Activated CD4-positive, alpha-beta T cell treated with anti-CD3 and anti-CD28 coated beads, Interleukin-10, Interleukin-2, amounts not matched to agents 100 ng/mL and 50 ng/mL, durations not matched to agents 16 hours and 8 hours (primary cell): ENCODE measurements around the gene HIRA.

Experiments used
- DNase-seq: peaks from one replicate; pipeline ENCODE4 v3.0.0-alpha.2; 2020

HIRA gene, protein sequence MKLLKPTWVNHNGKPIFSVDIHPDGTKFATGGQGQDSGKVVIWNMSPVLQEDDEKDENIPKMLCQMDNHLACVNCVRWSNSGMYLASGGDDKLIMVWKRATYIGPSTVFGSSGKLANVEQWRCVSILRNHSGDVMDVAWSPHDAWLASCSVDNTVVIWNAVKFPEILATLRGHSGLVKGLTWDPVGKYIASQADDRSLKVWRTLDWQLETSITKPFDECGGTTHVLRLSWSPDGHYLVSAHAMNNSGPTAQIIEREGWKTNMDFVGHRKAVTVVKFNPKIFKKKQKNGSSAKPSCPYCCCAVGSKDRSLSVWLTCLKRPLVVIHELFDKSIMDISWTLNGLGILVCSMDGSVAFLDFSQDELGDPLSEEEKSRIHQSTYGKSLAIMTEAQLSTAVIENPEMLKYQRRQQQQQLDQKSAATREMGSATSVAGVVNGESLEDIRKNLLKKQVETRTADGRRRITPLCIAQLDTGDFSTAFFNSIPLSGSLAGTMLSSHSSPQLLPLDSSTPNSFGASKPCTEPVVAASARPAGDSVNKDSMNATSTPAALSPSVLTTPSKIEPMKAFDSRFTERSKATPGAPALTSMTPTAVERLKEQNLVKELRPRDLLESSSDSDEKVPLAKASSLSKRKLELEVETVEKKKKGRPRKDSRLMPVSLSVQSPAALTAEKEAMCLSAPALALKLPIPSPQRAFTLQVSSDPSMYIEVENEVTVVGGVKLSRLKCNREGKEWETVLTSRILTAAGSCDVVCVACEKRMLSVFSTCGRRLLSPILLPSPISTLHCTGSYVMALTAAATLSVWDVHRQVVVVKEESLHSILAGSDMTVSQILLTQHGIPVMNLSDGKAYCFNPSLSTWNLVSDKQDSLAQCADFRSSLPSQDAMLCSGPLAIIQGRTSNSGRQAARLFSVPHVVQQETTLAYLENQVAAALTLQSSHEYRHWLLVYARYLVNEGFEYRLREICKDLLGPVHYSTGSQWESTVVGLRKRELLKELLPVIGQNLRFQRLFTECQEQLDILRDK

DNA sequence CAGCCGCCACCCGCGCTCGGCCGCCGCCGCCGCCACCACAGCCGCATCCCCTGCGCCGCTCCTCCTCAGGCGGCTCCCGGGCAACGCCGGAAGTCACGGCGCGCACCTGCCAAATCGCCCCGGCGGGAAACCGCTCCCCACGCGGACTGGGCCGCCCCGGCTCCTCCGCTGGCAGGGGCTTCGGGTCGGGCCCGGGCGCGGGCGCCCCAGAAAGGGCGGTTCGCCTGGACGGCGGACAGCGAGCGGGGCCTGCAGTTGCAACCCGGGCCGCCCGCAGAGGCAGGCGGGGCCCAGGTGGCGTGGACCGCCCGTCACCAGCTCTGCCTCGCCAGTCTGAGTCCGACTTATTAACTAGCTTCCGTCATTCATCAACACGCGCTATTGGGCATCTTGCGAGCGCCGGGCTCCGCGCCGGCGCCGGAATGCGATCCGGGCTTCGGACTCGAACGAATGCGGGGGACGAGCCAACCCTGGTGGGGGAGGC is at the start of gene HIRA:
TSS of gene HIRA (minus strand) at position 85 of the 484 bp plus-strand sequence. CDS start 257 bp downstream, outside the sequence.
- peak; percentile 89 for DNase-seq

DNA sequence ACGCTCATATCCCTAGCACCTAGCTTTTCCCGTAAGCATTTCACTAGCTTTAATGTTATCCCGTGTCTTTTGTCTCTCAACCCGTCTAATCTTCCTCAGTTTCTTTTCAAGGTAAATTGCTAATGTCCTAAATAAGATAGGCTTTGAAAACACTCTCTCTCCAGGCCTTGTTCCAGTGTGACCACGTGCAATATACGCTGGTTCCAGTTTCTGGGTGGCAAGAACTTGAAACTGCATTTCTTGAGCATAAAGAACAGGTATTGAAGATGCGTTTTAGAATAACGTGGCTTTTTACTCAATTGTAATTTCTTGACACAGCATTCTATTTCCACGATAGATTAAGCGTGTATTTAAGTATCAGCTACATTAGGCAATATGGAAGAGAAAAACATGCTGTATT is 49.3 kb upstream of the HIRA start:
- no peak for DNase-seq

GRCh38 chr22:19480173-19480568 is 48.6 kb upstream of the HIRA start:
- no peak for DNase-seq

DNA sequence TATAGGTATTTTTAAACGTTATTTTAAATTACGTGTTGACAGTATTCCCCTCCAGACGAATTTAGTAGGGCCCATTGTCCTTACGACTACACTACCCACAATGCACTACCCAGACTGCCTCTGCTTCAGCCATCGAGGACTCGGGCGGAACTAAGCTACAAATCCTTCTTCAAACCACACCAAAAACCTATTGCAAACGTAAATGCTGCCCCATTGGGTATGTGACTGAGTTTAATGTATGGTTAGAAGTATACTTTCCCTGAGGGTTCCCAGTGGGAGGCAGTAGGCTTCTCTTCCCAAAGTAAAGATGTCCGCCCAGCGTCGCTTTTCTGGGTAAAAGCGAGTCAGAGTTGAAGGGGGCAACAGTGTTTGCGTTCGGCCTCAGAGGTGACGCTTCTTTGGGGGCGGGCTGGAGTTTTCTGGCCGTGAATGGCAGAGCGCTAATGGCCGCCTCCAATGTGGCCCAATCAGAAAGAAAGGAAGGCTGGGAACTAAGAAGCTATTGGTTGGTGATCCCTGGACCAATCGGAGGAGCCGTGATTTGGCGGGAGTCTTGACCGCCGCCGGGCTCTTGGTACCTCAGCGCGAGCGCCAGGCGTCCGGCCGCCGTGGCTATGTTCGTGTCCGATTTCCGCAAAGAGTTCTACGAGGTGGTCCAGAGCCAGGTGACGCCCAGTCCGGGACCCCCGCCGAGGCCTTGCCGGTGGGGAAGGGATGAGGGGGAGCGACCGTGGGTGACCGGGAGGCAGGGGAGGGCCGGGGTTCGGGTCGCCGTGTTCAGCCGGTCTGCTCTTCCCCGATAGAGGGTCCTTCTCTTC is 48.0 kb upstream of the HIRA start, which contains the start of gene CDC45:
TSS of gene CDC45 (plus strand) at position 566 of the 818 bp plus-strand sequence. CDS start at position 615, 49 bp downstream.
- peak; percentile 98 for DNase-seq

DNA sequence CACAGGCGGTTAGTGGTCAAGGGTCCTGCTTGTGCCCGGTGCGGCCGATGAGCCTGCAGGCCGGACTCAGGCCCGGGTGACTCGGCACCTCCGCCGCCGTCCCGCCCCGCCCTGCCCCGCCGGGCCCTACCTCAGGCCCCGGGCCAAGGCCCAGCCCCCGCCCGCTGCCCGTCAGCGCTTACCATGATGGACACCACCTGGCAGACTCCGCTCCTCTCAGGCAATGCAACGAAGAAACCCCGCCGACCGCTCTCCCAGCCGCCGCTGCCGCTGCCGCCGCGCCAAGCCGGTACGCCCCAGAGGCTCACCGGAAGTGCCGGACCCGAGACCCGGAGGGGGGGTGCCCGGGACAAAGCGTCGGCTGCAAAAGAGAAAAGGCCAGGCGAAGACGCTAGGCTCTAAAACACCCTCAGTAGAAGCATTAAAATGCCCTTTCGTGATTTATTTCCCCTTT is 47.4 kb upstream of the HIRA start, which contains the start of gene UFD1:
TSS of gene UFD1 (minus strand) at position 293 of the 454 bp plus-strand sequence. CDS start at position 185, 108 bp downstream.
- DNase-seq = peak; percentile 87

DNA sequence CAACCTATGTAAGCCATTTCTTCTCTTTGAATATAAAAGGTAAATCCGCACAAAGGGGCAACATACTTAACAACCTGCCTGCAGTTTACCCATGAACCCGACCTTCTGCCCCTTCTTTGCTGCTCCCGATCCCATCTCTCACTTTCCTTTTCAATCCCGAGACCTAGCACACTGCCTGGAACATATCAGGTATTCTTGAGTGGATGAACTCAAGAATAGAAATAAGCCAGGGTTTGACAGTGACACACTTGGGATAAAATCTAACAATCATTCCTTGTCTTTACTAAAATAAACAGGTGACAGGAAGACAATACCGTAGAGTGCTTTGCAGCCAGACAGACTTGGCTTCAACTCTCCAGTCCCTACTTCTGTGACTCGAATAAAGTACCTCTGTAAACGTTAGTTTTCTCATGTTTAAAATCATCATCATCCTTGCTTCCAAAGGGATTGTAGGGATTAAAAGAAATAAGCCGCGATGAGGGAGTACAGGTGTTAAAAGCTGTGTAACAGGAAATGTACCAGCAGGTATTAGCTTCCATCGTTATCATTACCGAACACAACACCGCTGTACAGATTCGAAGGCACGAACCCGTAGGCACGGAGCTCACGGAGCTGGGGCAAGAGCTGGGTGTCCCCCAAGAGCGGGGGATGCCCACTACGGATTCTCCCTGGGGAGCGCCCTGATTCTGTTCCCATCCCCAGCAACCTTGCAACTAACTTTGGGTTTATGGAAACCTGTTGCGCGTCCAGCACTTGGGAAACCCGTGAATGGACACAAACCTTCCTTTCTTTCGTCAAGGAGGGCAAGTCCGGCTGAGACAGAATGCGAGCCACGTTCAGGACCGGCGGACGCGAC is 46.7 kb upstream of the HIRA start:
- peak; percentile 24 for DNase-seq

- DNase-seq = peak; percentile 17
Observed at GRCh38 chr22:19477321-19478044, 46.0 kb upstream of the HIRA start.

GRCh38 chr22:19476023-19476422 is 44.5 kb upstream of the HIRA start:
- no peak for DNase-seq

GRCh38 chr22:19473578-19473977 is 42.0 kb upstream of the HIRA start:
- no peak for DNase-seq

- DNase-seq = no peak
Observed at GRCh38 chr22:19472233-19472632, 40.7 kb upstream of the HIRA start.

- no peak for DNase-seq
Observed at GRCh38 chr22:19471572-19471971, 40.0 kb upstream of the HIRA start.

- no peak for DNase-seq
Observed at GRCh38 chr22:19470010-19470409, 38.5 kb upstream of the HIRA start.

- DNase-seq = no peak
Observed at GRCh38 chr22:19469421-19469820, 37.9 kb upstream of the HIRA start.

DNA sequence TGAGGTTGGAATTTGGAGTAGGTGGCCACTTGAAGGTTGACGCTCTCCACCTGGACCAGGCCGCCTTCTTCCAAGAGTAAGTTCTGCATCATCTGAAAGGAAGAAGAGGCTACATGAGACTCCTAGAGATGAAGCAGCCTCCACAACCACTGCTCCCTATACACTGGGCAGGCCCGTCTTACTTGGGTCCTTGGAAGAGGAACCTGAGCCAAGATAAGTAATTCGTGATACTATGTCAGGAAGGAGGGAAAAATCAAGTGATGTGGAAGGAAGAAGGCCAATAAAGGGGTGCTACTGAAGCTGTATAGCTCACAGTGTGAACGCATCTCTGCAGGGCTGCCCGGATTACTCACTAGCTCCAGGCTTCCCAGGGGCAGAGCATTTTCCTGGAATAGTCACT is 36.4 kb upstream of the HIRA start:
- DNase-seq = no peak

GRCh38 chr22:19466848-19467752 is 35.6 kb upstream of the HIRA start:
- no peak for DNase-seq

- no peak for DNase-seq
Observed at GRCh38 chr22:19466126-19466716, 34.7 kb upstream of the HIRA start.

DNA sequence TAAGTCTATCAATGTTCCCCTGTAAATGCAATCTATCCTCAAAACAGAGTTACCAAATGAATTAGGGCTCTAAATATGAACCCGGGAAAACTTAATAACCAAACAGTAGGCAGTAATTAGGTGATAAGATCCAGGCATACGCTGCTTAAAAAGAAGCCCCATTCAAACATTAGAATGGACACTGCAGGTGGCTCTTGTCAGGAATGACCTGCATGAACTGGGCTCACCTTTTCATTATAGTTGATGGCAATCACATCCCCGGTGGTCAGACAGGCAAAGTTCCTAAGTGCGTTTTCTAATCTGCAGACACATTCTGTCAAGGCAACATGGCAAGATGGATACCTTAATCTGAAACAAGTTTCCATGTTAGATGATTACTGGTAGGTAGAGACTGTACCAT is 33.4 kb upstream of the HIRA start:
- DNase-seq = no peak

GRCh38 chr22:19464546-19464945 is 33.0 kb upstream of the HIRA start:
- DNase-seq = no peak
